GM12865 (cell line): ENCODE data around the gene BRMS1.
A peak's percentile ranks its signal among the peaks of the same experiment; 100 is the strongest.

Experiments
- DNase-seq: peaks from one replicate; pipeline ENCODE4 v3.0.0; 2010; ENCODE audit warnings: low read depth
- H3K4me3 ChIP-seq: 2 replicates; pipeline ENCODE4 v1.5.1; 2011; ENCODE audit warnings: mild to moderate bottlenecking, low read depth, low read length, control low read depth
- TF ChIP-seq, protein P1 (sequence below): IDR thresholded peaks from 2 replicates; pipeline ENCODE4 v1.5.1; 2011; ENCODE audit warnings: low read length, control low read depth, low read depth, inconsistent platforms; ENCODE audit not compliant: insufficient read depth; ENCODE audit errors: missing control alignments

Gene BRMS1

DNA sequence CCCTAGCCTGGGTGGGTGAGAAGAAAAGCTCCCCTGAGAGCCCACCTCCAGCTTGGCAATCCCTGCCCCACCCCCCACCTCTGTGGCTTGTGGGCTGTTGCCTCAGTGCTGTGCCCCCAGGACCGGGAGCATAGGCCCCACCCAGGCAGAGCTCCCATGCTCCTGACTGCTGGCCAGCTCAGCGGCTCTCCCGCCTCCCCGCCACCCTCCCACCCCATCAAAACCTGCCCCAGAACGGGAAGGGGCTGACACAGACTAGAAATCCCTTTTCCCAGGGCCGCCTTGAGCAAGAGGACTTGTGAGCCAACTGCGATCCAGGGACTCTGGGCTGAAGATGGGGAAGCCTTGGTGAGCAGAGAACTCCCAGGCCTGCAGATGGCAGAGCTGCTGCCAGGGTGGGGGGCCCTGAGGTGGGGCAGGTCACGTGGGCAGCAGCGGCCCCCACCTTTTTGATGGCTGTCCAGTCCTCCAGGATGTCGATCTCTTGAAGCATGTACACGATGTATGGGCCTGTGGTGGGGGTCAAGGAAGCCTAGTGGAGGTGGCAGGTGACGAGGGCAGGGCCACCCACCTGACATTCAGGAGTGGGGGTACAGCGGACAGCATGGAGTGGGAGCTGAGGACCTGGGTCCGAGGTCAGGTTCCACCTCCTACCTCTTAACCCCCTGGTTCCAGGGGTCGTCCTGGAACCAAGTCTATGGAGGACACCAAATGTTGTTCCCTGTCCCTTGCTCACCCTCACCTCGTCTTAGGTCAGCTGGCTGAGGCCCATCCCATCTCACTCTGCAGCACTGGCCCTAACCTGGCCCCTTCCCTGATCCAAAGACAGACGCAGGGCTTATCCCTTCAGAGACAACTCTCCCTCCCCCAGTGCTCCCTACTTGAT, 6.4 kb downstream of the BRMS1 start:
- no peak for DNase-seq
- H3K4me3 ChIP-seq = no peak overlapping the region
- TF ChIP-seq, protein P1, sequence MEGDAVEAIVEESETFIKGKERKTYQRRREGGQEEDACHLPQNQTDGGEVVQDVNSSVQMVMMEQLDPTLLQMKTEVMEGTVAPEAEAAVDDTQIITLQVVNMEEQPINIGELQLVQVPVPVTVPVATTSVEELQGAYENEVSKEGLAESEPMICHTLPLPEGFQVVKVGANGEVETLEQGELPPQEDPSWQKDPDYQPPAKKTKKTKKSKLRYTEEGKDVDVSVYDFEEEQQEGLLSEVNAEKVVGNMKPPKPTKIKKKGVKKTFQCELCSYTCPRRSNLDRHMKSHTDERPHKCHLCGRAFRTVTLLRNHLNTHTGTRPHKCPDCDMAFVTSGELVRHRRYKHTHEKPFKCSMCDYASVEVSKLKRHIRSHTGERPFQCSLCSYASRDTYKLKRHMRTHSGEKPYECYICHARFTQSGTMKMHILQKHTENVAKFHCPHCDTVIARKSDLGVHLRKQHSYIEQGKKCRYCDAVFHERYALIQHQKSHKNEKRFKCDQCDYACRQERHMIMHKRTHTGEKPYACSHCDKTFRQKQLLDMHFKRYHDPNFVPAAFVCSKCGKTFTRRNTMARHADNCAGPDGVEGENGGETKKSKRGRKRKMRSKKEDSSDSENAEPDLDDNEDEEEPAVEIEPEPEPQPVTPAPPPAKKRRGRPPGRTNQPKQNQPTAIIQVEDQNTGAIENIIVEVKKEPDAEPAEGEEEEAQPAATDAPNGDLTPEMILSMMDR = no peak

DNA sequence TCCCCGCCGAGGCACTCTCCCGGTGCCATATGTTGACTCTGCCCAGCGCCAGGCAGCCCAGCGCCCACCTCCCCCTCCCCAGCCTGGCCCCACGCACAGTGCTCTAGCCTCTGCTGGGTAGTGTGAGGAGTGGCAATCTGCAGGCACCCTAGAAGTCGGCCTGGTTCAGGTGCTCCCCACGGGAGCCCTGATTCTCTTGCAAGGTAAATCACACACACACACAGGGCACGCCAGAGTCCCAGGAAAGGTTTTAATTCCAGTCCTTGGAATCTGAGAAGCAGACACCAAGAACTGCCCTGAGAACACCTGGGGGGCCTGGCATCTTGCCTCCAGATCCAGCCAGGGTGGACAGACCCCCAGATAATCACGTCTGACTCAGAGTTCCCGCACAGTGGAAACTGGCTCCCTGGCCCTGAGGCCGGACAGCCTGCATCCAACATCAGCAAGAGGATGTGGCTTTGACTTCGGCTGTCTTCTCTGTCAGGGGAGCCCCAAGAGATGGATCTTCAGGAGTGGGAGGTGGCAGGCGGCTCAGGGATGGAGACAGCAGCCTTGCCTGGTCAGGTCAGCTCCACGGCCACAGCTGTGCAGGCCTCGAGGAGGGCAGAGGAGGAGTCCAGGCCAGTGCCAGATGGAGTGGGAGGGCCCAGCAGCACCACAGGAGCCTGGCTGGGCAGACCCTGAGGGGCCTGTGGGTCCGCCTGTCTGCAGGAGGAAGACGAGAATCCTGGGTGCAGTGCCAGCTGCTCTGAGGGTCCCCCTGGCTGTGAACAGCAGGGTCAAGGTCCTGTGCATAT, 7.6 kb downstream of the BRMS1 start:
- no peak for DNase-seq
- TF ChIP-seq, protein P1 = no peak
- H3K4me3 ChIP-seq = no peak overlapping the region

DNA sequence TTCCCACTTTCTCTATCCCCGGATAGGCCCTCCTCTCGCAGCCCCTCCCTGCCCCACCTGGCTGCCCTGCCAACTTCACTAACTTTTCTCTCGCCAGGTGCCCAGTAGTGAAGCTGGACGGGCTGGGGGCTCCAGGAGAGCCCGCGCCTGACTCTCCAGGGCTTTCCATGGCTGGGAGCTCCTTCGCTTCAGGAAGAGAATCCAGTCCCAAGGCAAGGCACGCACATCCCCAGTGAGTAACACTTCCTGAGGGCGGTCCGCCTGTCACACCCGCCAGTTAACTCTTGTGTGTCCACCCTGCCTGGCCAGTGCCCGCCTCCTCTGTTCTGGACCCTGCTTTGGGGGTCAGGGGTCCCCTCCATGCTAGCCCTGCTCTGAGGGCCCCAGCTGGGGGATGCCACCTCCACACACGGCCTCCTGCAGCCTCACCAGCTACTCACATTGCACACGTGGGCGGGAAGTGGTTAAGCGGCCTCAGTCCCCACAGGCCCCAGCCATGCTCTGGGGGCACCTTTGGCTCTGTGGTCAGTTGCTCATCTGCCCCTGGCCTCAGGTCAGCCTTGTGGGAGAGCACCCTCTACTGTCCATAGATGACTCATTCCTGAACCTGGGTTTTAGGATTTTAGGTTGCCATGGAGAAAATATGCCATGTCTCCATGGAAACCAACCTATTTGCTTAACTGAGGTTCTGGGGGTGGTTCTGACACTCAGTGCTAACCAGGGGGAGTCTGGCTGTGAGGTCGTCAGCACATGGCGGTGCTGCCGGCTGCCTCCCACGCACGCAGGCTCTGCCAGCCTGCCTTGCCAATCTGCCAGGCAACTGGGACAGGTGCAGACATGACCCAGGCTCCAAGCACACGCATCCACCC, 8.4 kb downstream of the BRMS1 start, which contains the start of gene RIN1:
RIN1 (minus strand) TSS at position 201 of the 869 bp plus-strand sequence; CDS start at position 169, 32 bp downstream.
- TF ChIP-seq, protein P1 = no peak
- H3K4me3 ChIP-seq = no peak within 1 kb of the TSS
- peak; percentile 89 for DNase-seq

DNA sequence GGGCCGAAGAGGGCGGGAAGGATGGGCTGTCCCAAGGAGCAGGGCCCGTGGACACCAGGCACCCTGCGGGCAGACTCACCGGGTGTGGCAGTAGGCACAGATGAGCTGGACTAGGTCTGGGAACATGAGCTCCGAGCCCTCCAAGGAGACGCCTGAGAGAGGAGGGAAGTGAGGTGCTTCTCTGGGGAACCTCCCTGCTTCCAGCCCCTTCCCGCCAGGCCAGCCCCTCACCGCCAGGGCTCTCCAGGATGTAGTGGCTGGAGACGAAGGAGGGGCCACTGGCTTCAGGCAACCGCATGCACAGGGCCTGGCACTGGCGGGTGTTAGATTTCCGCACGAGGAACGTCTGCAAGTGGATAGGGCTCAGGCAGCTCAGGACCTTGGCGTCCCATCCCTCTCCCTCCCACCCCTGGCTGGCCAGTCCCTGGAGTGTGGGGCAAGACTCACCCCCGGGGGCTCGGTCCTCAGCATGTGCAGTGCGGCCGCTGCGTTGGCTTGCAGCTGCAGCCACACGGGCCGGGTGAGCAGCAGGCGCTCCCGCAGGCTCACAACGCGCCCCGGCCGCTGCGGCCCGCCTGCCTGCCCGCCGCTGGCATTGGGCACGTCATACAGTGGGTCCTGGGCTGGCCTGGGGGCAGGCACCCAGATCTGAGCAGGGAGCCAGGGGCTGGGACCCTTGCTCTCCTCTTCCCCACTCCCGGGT, 9.2 kb downstream of the BRMS1 start:
- TF ChIP-seq, protein P1 = no peak
- DNase-seq = no peak
- H3K4me3 ChIP-seq = no peak overlapping the region

DNA sequence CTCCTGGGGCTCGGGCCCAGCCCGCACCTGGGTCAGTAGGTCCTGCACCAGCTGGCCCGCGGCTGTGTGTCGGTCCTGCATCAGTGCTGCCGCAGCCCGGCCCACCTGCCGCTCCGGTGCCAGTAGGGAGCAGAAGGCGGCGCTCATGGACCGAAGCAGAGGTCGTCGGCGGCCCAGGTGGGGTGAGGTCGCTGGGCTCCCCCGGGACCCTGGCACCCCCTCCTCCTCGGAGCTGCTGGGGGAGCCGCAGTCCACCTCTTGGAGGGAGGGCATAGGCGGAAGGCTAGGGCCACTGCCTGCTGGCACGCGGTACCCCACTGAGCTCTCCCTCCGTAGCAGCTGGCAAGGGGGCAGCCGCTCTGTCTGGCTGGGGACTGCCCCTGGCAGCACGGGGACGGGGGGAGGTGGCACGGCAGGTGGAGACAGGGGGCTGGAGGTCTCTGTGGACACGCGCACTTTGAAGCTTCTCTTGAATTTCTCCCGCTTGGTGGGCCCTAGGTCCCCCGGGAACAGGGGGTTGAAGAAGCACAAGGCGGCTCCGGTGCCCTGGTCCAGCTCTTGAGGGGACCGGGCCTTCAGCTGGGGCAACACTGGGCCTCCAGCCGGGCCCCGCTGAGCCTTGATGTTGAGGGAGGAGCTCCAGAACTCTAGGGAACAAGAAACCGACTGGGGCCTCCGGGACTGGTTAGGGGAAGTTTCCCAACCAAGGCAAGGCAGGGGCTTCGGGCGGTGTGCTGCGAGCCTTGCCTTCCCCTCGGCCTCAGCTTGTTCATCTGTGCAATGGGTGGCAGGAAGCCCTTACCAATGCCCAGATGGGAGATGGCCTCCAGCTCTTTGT, 10.1 kb downstream of the BRMS1 start:
- no peak for DNase-seq
- H3K4me3 ChIP-seq = no peak overlapping the region
- TF ChIP-seq, protein P1 = no peak
